ENCODE results near the gene CSGALNACT2.

The CSGALNACT2 gene

DNA sequence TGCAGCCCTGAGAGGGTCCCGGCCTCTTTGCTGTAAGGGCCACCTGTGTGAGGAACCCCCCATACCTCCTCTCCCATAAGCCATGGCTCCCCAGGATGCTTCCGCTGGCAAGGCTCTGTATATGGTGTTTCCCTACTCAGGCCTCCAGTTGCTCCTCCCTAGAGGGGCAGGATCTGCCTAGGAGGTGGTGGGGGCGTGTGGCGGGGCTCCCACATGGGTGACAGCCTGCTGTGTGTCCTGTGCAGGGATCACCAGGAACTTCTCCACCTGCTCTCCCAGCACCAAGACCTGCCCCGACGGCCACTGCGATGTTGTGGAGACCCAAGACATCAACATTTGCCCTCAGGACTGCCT is 25.7 kb upstream of the CSGALNACT2 start:
- H3K4me3 ChIP-seq (ENCODE audit: low read length): no peak overlapping the region
- DNase-seq (ENCODE audit: low read depth): no peak
- no peak for TF ChIP-seq CTCF (IDR thresholded peaks at IDR 0.05; ENCODE audit: insufficient read depth, low read depth, low read length, missing control alignments)

- H3K4me3 ChIP-seq (ENCODE audit: low read length): no peak overlapping the region
- no peak for DNase-seq (ENCODE audit: low read depth)
- TF ChIP-seq CTCF (IDR thresholded peaks at IDR 0.05; ENCODE audit: insufficient read depth, low read depth, low read length, missing control alignments): no peak
Measured at GRCh38 chr10:43113201-43114087, 24.8 kb upstream of the CSGALNACT2 start.

DNA sequence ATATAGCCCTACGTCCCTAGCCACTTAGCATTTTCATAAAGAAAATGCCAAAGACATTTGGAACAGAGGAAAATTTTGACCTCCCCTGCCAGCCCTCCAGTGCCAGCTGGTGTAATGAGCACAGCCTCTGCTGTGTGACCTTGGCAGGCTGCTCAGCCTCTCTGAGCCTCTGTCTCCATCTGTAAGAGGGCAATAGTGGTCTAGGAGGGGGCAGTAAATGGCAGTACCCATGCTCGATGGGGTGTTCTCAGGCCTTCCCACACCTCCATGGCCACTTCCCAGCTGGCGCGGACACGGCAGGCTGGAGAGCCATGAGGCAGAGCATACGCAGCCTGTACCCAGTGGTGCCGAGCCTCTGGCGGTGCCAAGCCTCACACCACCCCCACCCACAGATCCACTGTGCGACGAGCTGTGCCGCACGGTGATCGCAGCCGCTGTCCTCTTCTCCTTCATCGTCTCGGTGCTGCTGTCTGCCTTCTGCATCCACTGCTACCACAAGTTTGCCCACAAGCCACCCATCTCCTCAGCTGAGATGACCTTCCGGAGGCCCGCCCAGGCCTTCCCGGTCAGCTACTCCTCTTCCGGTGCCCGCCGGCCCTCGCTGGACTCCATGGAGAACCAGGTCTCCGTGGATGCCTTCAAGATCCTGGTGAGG is 24.0 kb upstream of the CSGALNACT2 start:
- DNase-seq (ENCODE audit: low read depth): no peak
- no peak overlapping the region for H3K4me3 ChIP-seq (ENCODE audit: low read length)
- no peak for TF ChIP-seq CTCF (IDR thresholded peaks at IDR 0.05; ENCODE audit: insufficient read depth, low read depth, low read length, missing control alignments)

DNA sequence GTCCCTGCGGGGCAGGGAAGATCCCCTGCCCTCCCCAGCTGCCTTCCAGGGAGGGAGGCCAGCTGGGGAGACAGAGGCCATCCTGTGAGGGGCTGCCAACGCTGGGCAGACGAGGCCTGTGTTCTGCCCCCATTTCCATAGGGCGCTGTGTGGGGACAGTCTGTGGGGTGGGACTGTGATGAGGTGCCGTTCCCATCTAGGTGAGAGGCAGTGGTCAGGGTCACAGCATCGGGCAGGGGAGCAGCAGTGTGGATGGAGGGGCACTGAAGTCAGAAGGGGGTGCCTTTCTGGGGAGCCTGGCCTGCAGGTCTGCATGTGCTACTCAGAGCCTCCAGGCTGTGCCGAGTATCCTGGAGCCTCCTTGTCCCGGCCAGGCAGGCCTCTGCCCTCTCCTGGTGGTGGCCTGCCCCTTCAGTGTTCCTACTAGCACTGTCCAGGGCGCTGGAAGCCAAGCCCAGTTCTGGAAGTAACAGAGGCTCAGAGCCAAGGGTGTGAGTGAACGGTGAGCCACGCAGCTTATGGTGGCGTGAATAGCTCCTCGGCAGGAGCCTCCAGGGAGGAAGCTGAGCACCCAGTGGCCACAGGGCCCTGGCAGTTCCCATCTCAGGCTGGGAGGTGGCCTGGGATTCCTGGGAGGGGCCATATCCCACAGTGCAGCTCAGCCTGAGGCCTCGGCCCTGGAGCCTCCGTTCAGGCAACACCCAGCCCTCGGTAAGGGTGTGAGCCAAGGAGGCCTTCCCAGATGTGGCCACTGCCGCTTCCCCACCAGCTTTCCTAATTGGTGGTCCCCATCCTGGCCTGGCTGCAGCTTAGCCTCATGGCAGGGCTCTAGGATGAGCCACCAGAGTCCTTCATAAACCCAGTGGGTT is 23.3 kb upstream of the CSGALNACT2 start:
- no peak for DNase-seq (ENCODE audit: low read depth)
- no peak overlapping the region for H3K4me3 ChIP-seq (ENCODE audit: low read length)
- no peak for TF ChIP-seq CTCF (IDR thresholded peaks at IDR 0.05; ENCODE audit: insufficient read depth, low read depth, low read length, missing control alignments)

- no peak for TF ChIP-seq CTCF (IDR thresholded peaks at IDR 0.05; ENCODE audit: insufficient read depth, low read depth, low read length, missing control alignments)
- DNase-seq (ENCODE audit: low read depth): no peak
Measured at GRCh38 chr10:43115881-43116595, 22.2 kb upstream of the CSGALNACT2 start.

DNA sequence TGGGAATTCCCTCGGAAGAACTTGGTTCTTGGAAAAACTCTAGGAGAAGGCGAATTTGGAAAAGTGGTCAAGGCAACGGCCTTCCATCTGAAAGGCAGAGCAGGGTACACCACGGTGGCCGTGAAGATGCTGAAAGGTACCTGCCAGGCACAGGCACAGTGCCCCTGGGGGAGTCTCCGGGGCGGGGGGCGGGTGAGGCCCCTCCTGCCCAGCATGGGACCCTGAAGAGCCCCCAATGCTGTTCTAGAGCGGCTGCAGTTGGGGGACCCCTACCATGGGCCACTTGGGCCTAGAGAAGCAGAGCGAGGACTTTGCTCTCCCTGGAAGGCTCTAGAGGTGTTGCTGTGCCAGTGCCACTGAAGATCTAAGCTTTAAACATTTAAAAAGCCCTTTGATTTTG is 21.6 kb upstream of the CSGALNACT2 start:
- DNase-seq (ENCODE audit: low read depth): no peak
- no peak overlapping the region for H3K4me3 ChIP-seq (ENCODE audit: low read length)
- TF ChIP-seq CTCF (IDR thresholded peaks at IDR 0.05; ENCODE audit: insufficient read depth, low read depth, low read length, missing control alignments): no peak

More at GRCh38 chr10:43115881-43116595, 22.2 kb upstream of the CSGALNACT2 start:
- no peak overlapping the region for H3K4me3 ChIP-seq (ENCODE audit: low read length)
